Stimulated activated CD8-positive, alpha-beta memory T cell treated with anti-CD3 and anti-CD28 coated beads, Interleukin-12 subunit alpha, Interleukin-12 subunit beta, amount 100 ng/mL, for 24 hours (primary cell): ENCODE results near the gene PKNOX1.
"Not testable (repeated sequence)": the region's sequence is repeated elsewhere in the genome, so short reads cannot be mapped to it uniquely, and the experiment has no call there.

Experiments used
- DNase-seq: peaks from one replicate; pipeline ENCODE4 v3.0.0-alpha.2; 2020; ENCODE audit errors: extremely low read depth

PKNOX1 gene

GRCh38 chr21:42973991-42974831, at the start of gene PKNOX1:
Gene PKNOX1 (plus strand): TSS chr21:42974562. CDS start chr21:43004382, 29,820 bp downstream.
- DNase-seq = peak; percentile 97

- no peak for DNase-seq
These were observed 49.0 kb upstream of the PKNOX1 start, which contains the start of gene ERVH48-1 for GRCh38 chr21:42925114-42925926. Gene ERVH48-1 (minus strand): TSS chr21:42925630. CDS start chr21:42919006, 6,624 bp downstream.

DNA sequence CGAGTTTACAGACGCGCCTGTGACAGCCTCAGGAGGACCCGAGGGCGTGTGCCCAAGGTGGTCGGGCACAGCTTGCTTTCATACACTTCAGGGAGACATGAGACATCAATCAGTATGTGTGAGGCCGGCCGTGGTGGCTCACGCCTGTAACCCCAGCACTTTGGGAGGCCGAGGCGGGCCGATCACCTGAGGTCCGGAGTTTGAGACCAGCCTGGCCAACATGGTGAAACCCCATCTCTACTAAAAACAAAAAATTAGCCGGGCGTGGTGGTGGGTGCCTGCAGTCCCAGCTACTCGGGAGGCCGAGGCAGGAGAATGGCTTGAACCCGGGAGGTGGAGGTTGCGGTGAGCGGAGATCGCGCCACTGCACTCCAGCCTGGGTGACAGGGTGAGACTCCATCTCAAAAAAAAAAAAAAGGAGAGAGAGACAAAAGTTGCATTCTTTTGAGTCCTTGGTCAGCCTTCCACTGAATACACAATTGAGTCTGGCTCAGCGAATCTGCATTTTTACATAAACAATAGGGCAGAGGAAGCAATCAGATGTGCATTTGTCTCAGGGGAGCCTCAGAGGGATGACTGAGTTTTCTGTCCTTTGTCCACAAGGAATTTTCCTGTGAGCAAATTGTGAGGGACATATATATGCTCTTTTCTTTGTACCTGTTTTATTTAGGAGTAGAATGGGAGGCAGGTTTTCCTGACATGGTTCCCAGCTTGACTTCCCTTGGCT, 46.7 kb upstream of the PKNOX1 start:
- DNase-seq = not testable (repeated sequence)

DNA sequence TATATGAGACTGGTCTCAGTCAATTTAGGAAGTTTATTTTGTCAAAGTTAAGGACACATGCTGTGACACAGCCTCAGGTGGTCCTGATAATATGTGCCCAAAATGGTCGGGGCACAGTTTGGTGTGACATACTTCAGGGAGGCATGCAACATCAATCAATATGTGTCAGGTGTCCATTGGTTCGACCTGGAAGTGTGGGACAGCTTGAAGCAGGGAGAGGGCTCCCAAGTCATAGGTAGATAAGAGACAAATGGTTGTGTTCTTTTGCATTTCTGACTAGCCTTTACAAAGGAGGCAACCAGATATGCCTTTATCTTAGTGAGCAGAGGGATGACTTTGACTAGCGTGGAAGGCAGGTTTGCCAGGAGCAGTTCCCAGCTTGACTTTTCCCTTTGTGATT, 44.4 kb upstream of the PKNOX1 start:
- no peak for DNase-seq

- DNase-seq = no peak
These were observed 42.7 kb upstream of the PKNOX1 start for GRCh38 chr21:42931560-42932235.

- DNase-seq = not testable (repeated sequence)
These were observed 41.8 kb upstream of the PKNOX1 start for GRCh38 chr21:42932378-42933136.

DNA sequence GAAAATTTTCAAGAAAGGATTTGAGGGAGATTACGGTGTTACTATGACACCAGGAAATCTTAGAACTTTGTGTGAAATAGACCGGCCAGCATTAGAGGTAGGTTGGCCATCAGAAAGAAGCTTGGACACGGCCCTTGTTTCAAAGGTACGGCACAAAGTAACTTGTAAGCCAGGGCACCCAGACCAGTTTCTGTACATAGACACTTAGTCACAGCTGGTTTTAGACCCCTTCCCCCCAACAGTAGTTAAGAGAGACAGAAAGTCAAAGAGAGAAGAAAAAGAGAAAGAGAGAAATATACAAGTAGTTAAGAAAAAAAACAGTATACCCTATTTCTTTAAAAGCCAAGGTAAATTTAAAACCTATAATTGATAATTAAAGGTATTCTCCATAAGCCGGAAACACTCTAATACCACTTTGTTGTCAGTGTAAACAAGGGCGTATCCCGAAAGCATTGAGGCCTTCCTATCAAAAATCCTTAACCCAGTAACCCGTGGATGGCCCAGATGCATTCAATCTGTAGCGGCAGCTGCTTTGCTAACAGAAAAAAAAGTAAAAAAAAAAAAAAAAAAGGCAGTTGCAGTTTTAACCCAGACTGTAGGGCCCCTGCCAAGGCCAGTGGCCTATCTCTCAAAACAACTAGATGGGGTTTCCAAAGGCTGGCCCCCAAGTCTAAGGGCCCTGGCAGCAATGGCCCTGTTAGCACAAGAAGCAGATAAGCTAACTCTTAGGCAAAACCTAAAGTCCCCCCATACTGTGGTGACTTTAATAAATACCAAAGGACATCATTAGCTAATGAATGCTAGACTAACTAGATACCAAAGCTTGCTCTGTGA, 41.0 kb upstream of the PKNOX1 start:
- not testable (repeated sequence) for DNase-seq

GRCh38 chr21:42933973-42934372, 40.4 kb upstream of the PKNOX1 start:
- not testable (repeated sequence) for DNase-seq

DNA sequence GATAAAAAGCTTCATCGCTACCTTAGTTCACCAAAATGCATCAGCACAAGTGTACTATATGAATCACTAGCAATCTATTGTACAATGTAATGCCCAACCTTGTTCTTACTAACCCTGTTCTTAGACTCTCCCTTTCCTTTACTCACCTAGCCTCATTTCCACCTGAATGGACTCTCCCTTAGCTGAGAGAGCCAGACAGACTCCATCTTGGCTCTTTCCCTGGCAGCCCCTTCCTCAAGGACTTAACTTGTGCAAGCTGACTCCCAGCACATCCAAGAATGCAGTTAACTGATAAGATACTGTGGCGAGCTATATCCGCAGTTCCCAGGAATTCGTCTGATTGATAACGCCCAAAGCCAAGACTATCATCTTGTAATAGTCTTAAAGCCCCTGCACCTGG, 38.0 kb upstream of the PKNOX1 start:
- not testable (repeated sequence) for DNase-seq

- not testable (repeated sequence) for DNase-seq
These were observed 37.1 kb upstream of the PKNOX1 start for GRCh38 chr21:42937034-42937940.

DNA sequence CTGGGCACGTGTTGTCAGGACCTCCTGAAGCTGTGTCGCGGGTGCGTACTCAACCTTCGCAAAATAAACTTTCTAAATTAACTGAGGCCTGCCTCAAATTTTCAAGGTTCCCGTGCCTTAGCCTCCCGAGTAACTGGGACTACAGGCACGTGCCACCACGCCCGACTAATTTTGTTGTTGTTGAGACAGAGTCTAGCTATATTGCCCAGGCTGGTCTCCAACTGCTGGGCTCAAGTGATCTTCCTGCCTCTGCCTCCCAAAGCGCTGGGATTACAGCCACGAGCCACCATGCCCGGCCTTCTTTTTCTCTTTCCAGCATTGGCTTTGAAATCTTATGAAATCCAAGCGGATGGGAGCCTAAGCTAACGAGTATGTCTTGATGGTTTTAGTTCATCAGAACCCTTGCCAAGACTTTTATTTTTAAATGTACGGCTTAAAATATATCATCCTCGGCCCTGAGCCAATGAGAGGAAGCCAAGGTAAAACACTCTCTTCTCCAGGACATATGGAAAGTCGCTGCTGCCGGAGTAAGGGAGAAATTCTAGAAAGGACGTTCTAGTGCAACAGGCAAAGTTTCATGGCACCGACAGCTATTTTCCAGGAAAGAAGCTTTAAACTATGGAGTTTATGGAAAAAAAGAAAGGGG, 36.3 kb upstream of the PKNOX1 start:
- no peak for DNase-seq

DNA sequence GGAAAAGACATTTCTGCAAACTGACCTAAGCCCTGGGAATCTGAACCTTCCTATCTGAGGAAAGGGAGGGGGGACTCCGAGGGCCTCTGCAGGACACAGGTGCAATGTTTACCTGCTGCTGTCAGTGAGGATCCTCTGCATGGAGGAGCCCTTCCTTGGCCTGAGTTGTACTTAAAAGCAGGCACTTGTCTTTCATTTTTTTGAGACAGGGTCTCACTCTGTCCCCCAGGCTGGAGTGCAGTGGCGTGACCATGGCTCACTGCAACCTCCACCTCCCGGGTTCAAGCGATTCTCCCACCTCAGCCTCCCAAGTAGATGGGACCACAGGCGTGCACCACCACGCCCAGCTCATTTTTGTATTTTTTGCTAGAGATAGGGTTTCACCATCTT, 35.8 kb upstream of the PKNOX1 start:
- DNase-seq = not testable (repeated sequence)

DNA sequence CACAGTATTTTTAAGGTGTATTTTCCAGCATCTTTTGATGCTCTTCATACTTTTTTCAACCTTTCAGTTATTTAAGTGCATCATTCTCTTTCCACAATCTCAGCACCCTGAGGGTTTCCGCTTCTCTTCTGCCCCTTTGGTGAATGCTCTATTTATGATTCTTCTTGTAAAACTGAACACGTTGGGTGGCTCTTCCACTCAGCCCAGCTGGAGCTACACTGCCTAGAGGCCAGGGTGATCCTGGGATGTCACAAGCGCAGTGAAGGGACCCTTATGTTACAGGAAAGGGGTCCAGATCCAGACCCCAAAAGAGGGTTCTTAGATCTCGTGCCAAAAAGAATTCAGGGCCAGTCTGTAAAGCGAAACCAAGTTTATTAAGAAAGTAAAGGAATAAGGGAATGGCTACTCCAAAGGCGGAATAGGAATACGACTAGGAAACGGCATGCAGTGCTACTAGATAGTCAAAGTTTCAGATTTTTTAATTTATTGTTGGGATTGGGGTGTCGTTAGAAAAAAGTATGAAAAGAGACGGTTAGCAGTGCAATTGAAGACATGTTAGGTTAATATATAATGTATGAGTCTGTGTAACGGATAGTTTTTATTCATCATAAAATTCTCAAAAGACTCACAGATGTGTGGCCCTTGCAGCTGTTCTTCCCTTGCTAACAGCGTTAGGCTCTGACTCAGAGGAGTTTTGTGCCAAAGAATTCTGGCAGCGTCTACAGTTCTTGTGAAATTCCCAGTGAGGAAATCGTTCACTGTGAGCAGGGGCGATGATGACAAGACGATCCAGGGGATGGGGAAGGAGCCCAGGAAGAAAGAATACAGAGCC, 34.6 kb upstream of the PKNOX1 start:
- DNase-seq = no peak

DNA sequence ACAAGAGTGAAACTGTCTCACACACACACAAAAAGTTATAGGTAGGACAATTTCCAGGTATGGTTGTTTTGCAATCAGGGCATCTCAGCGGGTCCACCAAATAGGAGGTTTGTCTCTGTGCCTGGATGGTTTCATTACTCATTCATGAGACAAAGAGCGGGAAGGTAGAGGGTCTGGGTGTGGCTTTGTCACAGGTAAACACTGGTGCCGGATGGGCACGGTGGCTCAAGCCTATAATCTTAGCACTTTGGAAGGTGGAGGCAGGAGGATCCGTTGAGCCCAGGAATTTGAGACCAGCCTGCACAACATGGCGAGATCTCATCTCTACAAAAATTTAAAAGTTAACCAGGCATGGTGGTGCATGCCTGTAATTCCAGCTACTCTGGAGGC, 32.7 kb upstream of the PKNOX1 start:
- DNase-seq = no peak

GRCh38 chr21:42942244-42942643, 32.1 kb upstream of the PKNOX1 start:
- no peak for DNase-seq

- DNase-seq = not testable (repeated sequence)
These were observed 25.1 kb upstream of the PKNOX1 start for GRCh38 chr21:42949094-42949755.

GRCh38 chr21:42951193-42951592, 23.2 kb upstream of the PKNOX1 start:
- not testable (repeated sequence) for DNase-seq
